OCI-LY7 (cell line): ENCODE measurements around the gene MAML3. TPM values are rescaled to one million over a fixed set of nuclear protein-coding genes. Genes with fewer than 3 reads are reported as not detected.

Experiments used
- BruUV-seq: library from RNA; stranded (reverse); fragments of 400-500 nt; replicated peaks from 2 replicates; lab custom pipeline; 2021; lab: Mats Ljungman, UMichigan
- CTCF ChIA-PET: fragments of 300-600 bp; sonication (Branson Sonifier 250); formaldehyde crosslinking; loops from one replicate; lab custom pipeline; 2022; ENCODE audit warnings: antibody characterized with exemption; ENCODE audit not compliant: unreplicated experiment; lab: Charles Lee
- POLR2A ChIA-PET: fragments of 300-600 bp; sonication (Branson Sonifier 250); formaldehyde crosslinking; loops from one replicate; lab custom pipeline; 2022; ENCODE audit warnings: antibody characterized with exemption; lab: Charles Lee
- DNase-seq: peaks from one replicate; pipeline ENCODE4 v3.0.0-alpha.2; 2015; ENCODE audit warnings: low spot score
- H2AFZ ChIP-seq: fragments of 200-600 bp; sonication (generic), shearing (Covaris generic); 2 replicates; pipeline ENCODE4 v1.6.1; 2014; ENCODE audit warnings: mild to moderate bottlenecking, antibody characterized with exemption, low read length, moderate library complexity
- H3K27ac ChIP-seq: fragments of 200-600 bp; sonication (generic); 2 replicates; pipeline ENCODE4 v1.5.1; 2014; ENCODE audit warnings: mixed run types, low read depth, mild to moderate bottlenecking, moderate library complexity, low read length, inconsistent platforms; ENCODE audit not compliant: poor library complexity, severe bottlenecking
- H3K36me3 ChIP-seq: fragments of 200-600 bp; sonication (generic); 2 replicates; pipeline ENCODE4 v1.6.1; 2014; ENCODE audit warnings: mild to moderate bottlenecking, antibody characterized with exemption, low read length, moderate library complexity, mixed read lengths; ENCODE audit not compliant: insufficient read depth
- H3K4me1 ChIP-seq: fragments of 200-600 bp; sonication (generic); 2 replicates; pipeline ENCODE4 v1.5.1; 2014; ENCODE audit warnings: mild to moderate bottlenecking, low read length; ENCODE audit not compliant: insufficient read depth, poor library complexity, severe bottlenecking
- H3K4me2 ChIP-seq: fragments of 200-600 bp; sonication (generic); 2 replicates; pipeline ENCODE4 v1.6.1; 2014; ENCODE audit warnings: mild to moderate bottlenecking, low read length
- H3K4me3 ChIP-seq: fragments of 200-600 bp; sonication (generic); 2 replicates; pipeline ENCODE4 v1.5.1; 2014; ENCODE audit warnings: mild to moderate bottlenecking, low read depth, low read length; ENCODE audit not compliant: poor library complexity, severe bottlenecking
- H3K79me2 ChIP-seq: fragments of 200-600 bp; sonication (generic); 2 replicates; pipeline ENCODE4 v1.6.1; 2016; ENCODE audit warnings: low read depth, mild to moderate bottlenecking, low read length, moderate library complexity, mixed read lengths; ENCODE audit not compliant: insufficient read depth
- H3K9me2 ChIP-seq: fragments of 200-600 bp; sonication (generic); 2 replicates; pipeline ENCODE4 v1.6.1; 2016; ENCODE audit warnings: mild to moderate bottlenecking, low read length, mixed read lengths; ENCODE audit not compliant: insufficient read depth
- H3K9me3 ChIP-seq: fragments of 200-600 bp; sonication (generic); 2 replicates; pipeline ENCODE4 v1.6.1; 2014; ENCODE audit warnings: mild to moderate bottlenecking, mixed run types, low read length, mixed read lengths
- H4K20me1 ChIP-seq: fragments of 200-600 bp; sonication (generic); 2 replicates; pipeline ENCODE4 v1.6.1; 2014; ENCODE audit warnings: mild to moderate bottlenecking, antibody characterized with exemption, low read length, moderate library complexity, mixed read lengths; ENCODE audit not compliant: insufficient read depth
- CTCF ChIP-seq: fragments of 200-600 bp; sonication (generic); conservative IDR thresholded peaks from 2 replicates; pipeline ENCODE4 v1.5.1; 2014; ENCODE audit warnings: mild to moderate bottlenecking, antibody characterized with exemption, low read length, moderate library complexity, mixed read lengths
- EZH2phosphoT487 ChIP-seq: fragments of 200-600 bp; sonication (generic); IDR thresholded peaks from 2 replicates; pipeline ENCODE4 v1.6.1; 2018; ENCODE audit warnings: low read depth, borderline replicate concordance, mild to moderate bottlenecking, mixed run types, antibody characterized with exemption, low read length, moderate library complexity, mixed read lengths
- intact Hi-C: fragments of 100-400 bp; cut with micrococcal nuclease; formaldehyde crosslinking; loops from one replicate; pipeline ENCODE4 v1.10.0; 2022; ENCODE audit not compliant: unreplicated experiment
- total RNA-seq, 2 experiments: library from RNA; depleted of rRNA in 1 of 2; stranded (reverse); fragments of >200 nt in 1 of 2; shearing (Covaris generic) in 1 of 2; gene quantifications; 2 replicates each; pipeline ENCODE4 v1.2.3, GENCODE V29; 2014 to 2022

The MAML3 gene
- total RNA-seq, 2 experiments from 2014 or later = 0.80 to 1.2 TPM

DNA sequence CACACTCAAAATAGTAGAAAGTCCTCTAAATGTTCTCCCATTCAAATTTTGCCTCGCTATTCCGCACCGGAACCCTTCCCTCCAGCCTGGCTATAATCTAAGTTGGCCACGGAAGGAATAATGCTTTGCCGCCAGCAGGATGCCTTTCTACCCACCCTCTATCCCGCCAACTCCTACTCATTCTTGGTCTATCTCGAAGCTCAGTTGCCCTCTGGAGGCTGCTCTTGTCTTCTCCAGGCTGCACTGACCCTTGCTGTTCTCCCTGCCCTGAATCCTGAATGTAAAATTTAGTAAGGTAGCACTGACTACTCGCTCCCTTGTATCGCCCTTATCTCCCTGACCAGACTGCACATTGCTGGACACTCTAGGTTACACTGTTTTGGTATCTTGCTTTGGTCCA lies 275.9 kb downstream of the MAML3 start:
- H3K9me2 ChIP-seq = no peaks in the 10 kb centered on the region
- POLR2A ChIA-PET = no interaction called here
- no peak overlapping the region for H2AFZ ChIP-seq
- CTCF ChIA-PET = no interaction called here
- H3K9me3 ChIP-seq = no peaks in the 10 kb centered on the region
- no peaks in the 10 kb centered on the region for H3K79me2 ChIP-seq
- intact Hi-C loops = no loop called here
- no peak overlapping the region for H3K4me2 ChIP-seq
- H3K36me3 ChIP-seq = no peaks in the 10 kb centered on the region
- no peaks in the 10 kb centered on the region for H3K4me1 ChIP-seq
- no peak overlapping the region for H3K27ac ChIP-seq
- BruUV-seq = no TSS peak
- DNase-seq = no peak
- no peaks in the 10 kb centered on the region for H4K20me1 ChIP-seq
- no peak overlapping the region for H3K4me3 ChIP-seq
- TF ChIP-seq EZH2phosphoT487 = no peak
- no peak for TF ChIP-seq CTCF

- intact Hi-C loops = no loop called here
- H3K4me1 ChIP-seq = no peaks in the 10 kb centered on the region
- H4K20me1 ChIP-seq = no peaks in the 10 kb centered on the region
- H3K4me3 ChIP-seq = no peak overlapping the region
- no peak overlapping the region for H3K4me2 ChIP-seq
- H3K36me3 ChIP-seq = no peaks in the 10 kb centered on the region
- H3K27ac ChIP-seq = no peak overlapping the region
- ChIA-PET POLR2A (no interaction called here), CTCF (no interaction called here)
- no peaks in the 10 kb centered on the region for H3K9me2 ChIP-seq
- no peak overlapping the region for H2AFZ ChIP-seq
- no peaks in the 10 kb centered on the region for H3K9me3 ChIP-seq
- no peak for DNase-seq
- TF ChIP-seq EZH2phosphoT487 (no peak), CTCF (no peak)
- BruUV-seq = no TSS peak
- no peaks in the 10 kb centered on the region for H3K79me2 ChIP-seq
These were observed 277.5 kb downstream of the MAML3 start for GRCh38 chr4:139876337-139876941.

- BruUV-seq = no TSS peak
- Histone ChIP-seq H4K20me1 (no peaks in the 10 kb centered on the region), H3K9me2 (no peaks in the 10 kb centered on the region), H3K79me2 (no peaks in the 10 kb centered on the region), H2AFZ (no peak overlapping the region), H3K4me1 (no peaks in the 10 kb centered on the region), H3K4me3 (no peak overlapping the region), H3K36me3 (no peaks in the 10 kb centered on the region), H3K4me2 (no peak overlapping the region), H3K9me3 (no peaks in the 10 kb centered on the region), H3K27ac (no peak overlapping the region)
- ChIA-PET POLR2A (no interaction called here), CTCF (interaction anchor here (0.5 kb wide), 1 partner anchor 13 kb away, joined by 7 read pairs; no protein-coding TSS in a partner anchor)
- DNase-seq = no peak
- intact Hi-C loops = no loop called here
- no peak for TF ChIP-seq EZH2phosphoT487
- TF ChIP-seq CTCF = no peak
These were observed 278.6 kb downstream of the MAML3 start for GRCh38 chr4:139875411-139875825.
